GM21825 (cell line): ENCODE data around the gene RAD51B.
"Not testable (repeated sequence)": the region's sequence is repeated elsewhere in the genome, so short reads cannot be mapped to it uniquely, and the experiment has no call there.

Source experiments
- ATAC-seq: cut with Tn5 transposase; IDR thresholded peaks from one replicate; pipeline ENCODE4 v1.9.1; 2021; ENCODE audit warnings: mild to moderate bottlenecking, moderate library complexity; ENCODE audit not compliant: unreplicated experiment

The RAD51B gene

GRCh38 chr14:67819563-67820421, at the start of gene RAD51B:
Gene RAD51B (plus strand): TSS chr14:67819779.
- ATAC-seq: peak; percentile 45

DNA sequence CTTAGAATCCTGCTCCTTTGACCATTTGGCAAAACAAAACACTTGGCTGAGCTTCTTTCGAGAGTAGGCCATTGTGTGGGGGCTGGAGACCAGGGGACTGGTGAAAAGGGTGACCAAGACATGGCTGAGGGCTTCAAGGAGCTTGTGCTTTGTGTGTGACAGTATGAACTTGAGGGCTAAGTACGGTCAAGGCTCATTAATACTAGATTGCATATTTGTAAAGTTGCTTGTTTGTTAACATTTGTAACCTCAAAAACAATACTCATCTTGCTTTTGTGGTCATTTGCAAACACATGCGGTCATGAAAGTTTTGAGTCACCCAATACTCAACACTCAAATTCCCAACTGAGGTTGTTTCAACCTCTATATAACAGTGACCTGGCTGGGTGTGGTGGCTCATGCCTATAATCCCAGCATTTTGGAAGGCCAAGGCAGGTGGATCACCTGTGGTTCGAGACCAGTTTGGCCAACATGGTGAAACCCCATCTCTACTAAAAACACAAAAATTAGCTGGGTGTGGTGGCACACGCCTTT, 45.7 kb upstream of the RAD51B start:
- no peak for ATAC-seq

DNA sequence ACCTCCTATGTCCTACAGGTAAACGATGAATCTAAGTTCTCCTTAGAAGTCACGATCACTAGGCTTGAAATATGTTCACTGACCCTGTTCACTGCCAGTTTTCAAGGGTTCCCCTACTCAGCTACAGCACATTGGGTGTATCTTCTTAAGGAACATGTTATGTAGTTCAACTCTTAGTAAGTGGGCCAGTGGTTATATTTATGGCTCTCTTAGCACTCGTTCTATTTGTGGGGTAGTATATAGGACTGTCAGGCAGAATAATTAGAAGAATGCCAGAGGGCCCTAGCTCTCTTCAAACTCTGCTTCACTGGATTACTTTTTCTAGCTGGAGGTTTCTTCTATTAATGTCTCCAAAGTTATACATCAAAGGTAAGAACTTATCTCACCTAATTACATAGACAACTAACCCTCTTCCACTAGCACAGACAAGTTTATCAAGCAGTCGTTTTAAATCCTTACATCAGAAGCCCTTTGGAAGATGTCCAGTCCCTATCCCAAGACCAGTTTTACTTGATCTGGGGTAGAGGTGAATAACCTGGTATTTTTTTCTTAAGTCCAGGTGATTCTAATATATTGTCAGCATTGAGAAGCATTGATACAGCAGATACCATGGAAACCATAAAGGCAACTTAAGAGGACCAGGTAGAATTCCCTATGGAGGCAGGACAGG, 42.8 kb upstream of the RAD51B start:
- ATAC-seq: no peak

GRCh38 chr14:67778792-67779191, 40.8 kb upstream of the RAD51B start:
- no peak for ATAC-seq

DNA sequence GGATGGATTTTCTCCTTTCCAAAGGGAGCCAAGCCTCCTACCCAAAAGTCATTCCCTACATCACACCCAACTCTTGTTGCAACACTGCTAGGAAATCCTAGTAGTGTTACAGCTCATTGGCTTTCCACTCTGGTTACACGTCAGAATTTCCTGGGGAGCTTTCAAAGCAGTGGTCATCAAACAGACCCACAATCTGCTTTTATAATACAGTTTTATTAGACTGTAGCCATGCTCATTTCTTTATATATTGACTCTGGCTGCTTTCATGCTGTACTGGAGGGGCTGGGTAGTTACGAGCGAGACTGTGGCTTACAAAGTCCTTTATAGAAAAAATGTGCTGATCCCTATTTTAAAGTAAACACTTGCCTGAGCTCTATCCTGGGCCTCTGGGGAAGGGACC, 37.5 kb upstream of the RAD51B start:
- no peak for ATAC-seq

DNA sequence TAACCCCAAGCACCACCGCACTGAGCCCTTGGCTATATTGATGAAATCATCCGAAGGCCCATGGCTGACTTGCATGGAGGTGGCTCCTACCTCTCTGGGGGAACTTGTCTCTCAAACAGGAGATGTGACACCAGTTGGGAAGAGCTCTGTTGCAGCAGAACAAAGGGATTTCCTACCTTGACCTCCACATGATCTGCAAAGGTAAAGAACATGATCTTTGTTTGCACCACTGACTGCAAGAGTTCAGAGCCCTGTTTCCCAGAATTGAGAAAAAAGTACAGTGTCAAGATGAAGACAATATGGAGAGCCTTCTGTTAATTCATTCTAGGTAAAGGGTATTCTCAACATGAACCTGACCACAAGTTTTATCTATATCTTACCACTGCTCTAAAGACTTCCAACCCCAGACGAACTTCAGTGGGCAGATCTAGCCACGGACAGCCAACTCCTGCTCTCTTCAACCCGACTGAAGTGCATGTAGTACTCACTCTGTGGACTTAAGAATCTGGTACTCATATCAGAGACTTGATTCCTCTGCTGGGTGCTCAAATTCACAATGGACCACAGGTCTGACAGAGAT, 35.2 kb upstream of the RAD51B start:
- ATAC-seq: no peak

GRCh38 chr14:67785270-67786109, 34.1 kb upstream of the RAD51B start:
- no peak for ATAC-seq

DNA sequence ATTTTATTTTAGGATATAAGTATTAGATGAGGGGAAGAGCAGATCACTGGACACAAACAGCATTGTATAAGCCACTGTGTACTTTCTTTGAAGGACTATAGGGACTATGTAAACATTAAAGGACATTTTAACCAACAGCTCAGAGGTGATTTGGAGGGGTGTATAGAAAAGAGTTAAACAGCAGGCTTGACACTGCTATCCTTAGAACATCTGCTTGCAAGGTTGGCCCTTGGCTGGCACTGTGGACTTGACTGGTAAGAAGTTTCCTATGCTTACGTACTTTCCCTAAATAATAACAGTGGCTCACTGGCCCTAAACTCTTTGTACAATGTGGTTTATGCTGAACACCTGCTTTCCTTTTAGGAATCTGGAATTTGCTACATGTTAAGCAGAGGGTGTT, 31.9 kb upstream of the RAD51B start:
- ATAC-seq: no peak

DNA sequence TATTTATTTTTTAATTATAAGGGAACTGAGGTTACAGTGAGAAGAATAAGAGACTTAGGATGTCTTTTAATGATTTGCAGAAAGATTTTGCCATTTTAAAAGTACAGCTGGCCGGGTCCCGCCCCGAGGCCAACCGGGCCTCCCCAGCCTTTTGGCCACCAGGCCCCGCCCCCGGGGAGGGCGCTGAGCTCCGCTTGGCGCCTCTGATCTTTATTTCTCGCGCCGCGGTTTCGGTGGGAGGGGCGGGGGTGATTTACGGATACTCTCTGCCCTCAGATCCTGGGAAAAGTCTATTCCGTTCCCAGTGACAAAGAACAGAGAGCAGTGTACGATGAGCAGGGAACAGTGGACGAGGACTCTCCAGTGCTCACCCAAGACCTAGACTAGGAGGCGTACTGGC, 20.8 kb upstream of the RAD51B start:
- no peak for ATAC-seq

GRCh38 chr14:67800743-67801142, 18.8 kb upstream of the RAD51B start:
- no peak for ATAC-seq

DNA sequence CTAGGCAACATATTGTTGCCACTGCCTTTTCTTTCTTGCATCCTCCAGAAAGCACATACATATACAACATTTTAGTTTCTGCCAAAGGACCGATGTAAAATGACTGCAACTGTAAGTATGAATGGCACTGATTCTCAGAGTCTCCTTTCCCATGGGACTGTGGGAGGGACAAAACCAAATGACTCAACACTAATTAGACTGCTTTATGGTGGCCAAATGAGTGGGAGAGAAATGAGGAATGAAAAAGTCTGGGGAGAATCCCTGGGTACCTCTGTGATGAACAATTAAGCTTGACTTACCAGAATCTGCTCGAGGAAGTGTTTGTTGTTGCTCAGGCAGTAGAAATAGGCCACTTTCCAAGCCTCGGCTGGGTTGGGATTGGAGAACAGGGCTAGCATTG, 13.3 kb upstream of the RAD51B start:
- ATAC-seq: no peak

GRCh38 chr14:67814821-67815220, 4.8 kb upstream of the RAD51B start:
- ATAC-seq: no peak

- no peak for ATAC-seq
These were observed 3.9 kb upstream of the RAD51B start for GRCh38 chr14:67815573-67816225.

DNA sequence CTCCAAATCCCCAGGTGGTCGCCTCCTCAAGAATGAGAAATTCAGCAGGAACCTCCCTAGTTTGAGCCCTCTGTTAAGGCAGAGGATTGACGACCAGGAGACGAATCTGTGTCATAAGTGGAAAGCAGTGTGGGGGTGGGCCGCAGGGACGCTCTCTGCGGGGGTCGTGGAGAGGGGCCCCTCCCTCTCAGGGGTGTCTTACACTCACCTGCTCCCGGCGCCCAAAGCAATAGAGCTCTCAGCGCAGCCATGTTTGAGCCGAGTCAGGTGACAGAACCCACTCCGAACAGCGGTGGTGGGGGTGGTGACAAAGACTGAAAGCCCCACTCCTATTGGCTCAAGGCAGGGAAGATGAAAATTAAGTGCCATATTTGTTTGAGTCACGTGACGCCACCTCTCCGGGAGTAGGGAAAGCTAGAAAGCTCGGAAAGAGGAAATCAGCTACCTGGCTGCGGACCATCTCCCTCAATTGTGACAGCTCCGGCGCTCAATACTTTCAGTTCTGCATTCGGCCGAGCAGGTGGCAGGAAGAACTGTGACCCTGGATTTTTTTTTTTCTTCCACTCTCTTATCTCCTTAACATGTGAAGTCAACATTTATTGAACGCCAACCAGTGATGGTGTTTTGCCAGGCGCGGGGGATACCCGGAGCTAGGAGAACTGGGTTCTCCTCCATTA, 3.1 kb upstream of the RAD51B start, which contains the start of gene ZFYVE26:
ZFYVE26 (minus strand) TSS at position 265 of the 677 bp plus-strand sequence. CDS start 627 bp downstream, outside the sequence.
- ATAC-seq: peak; percentile 84

- no peak for ATAC-seq
These were observed 1.7 kb upstream of the RAD51B start for GRCh38 chr14:67817750-67818438.

GRCh38 chr14:67818476-67818875, 1.1 kb upstream of the RAD51B start:
- not testable (repeated sequence) for ATAC-seq

DNA sequence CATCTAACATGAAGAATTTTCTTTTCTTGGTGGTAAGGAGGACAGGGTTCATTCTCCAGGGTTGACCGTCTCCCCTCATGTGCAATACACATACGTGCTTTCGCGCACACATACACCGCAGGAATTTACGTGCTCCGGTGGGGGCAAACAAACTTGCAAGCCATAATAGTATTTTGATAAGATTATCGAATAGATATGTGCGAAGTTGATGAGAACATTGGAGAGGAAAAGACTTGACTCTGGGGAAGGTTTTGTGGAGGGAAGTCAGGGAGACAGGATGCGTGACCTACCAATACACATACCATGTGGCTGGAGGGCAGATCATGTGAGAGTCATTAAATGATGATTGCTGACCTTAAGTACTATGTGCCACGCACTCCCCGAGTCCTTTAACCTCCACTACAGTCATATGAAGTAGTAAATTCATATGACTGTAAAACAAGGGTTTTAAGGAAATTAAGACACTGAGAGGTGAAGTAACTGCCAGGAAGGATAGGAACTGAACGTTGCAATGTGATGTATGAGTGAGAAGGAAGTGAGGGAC, 921 bp downstream of the RAD51B start:
- no peak for ATAC-seq

- no peak for ATAC-seq
These were observed 1.5 kb downstream of the RAD51B start for GRCh38 chr14:67821121-67821520.

DNA sequence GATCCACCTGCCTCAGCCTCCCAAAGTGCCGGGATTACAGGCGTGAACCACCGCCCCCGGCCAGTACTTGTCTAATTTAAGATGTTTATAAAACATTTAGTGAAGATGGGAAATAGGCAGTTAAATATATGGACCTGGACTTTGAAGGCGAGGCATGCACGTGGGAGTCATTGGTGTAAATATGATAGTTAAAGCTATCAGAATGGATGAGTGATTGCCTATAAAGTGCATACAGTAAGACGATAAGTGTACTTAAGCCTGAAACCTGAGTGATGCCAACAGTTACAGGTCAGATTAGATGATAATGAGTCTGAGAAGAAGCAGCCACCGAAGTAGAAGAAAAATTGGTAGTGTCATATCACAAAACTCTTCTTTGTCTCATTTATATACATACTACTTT, 11.5 kb downstream of the RAD51B start:
- no peak for ATAC-seq
